Activated T-cell treated with anti-CD3 and anti-CD28 coated beads for 4 hours (primary cell): ENCODE measurements around the gene LRRC59.
"Not testable (repeated sequence)": the region's sequence is repeated elsewhere in the genome, so short reads cannot be mapped to it uniquely, and the experiment has no call there.

Experiments
- DNase-seq: peaks from one replicate; pipeline ENCODE4 v3.0.0-alpha.2; 2020

LRRC59 gene

GRCh38 chr17:50345432-50346312 lies 51.7 kb downstream of the LRRC59 start, which contains the start of gene XYLT2:
TSS of gene XYLT2 (plus strand) at chr17:50346126. CDS start at chr17:50346141, 15 bp downstream.
- DNase-seq = peak; percentile 89

- no peak for DNase-seq
Observed at GRCh38 chr17:50344731-50345365, 52.5 kb downstream of the LRRC59 start.

- no peak for DNase-seq
Observed at GRCh38 chr17:50339381-50339780, 57.9 kb downstream of the LRRC59 start.

- DNase-seq = no peak
Observed at GRCh38 chr17:50338645-50339044, 58.7 kb downstream of the LRRC59 start.

GRCh38 chr17:50337956-50338355 lies 59.4 kb downstream of the LRRC59 start:
- no peak for DNase-seq

GRCh38 chr17:50333291-50334057 lies 63.8 kb downstream of the LRRC59 start:
- DNase-seq = not testable (repeated sequence)

GRCh38 chr17:50332196-50332595 lies 65.1 kb downstream of the LRRC59 start:
- no peak for DNase-seq
